Upper lobe of right lung (tissue), 1 donor: ENCODE measurements around the gene B3GNT9. TPM values are rescaled to one million over a fixed set of nuclear protein-coding genes. Genes with fewer than 3 reads are reported as not detected.

Experiments
- ATAC-seq: fragments of 200-7000 bp; cut with Tn5 transposase; one replicate; pipeline ENCODE4 v1.9.1; 2020; ENCODE audit warnings: mild to moderate bottlenecking, moderate library complexity
- DNase-seq: peaks from one replicate; pipeline ENCODE4 v3.0.0-alpha.2; 2020
- H3K27ac ChIP-seq: fragments of 200-600 bp; one replicate; pipeline ENCODE4 v1.8.0; 2022
- H3K27me3 ChIP-seq: fragments of 200-600 bp; one replicate; pipeline ENCODE4 v1.8.0; 2022; ENCODE audit warnings: mild to moderate bottlenecking
- H3K36me3 ChIP-seq: fragments of 200-600 bp; one replicate; pipeline ENCODE4 v1.8.0; 2022
- H3K4me1 ChIP-seq: fragments of 200-600 bp; one replicate; pipeline ENCODE4 v1.8.0; 2022
- H3K4me3 ChIP-seq: fragments of 200-600 bp; one replicate; pipeline ENCODE4 v1.8.0; 2022; ENCODE audit warnings: mild to moderate bottlenecking
- H3K9me3 ChIP-seq: fragments of 200-600 bp; one replicate; pipeline ENCODE4 v1.8.0; 2022
- intact Hi-C: fragments of 100-400 bp; cut with DNase I; formaldehyde crosslinking; loops from one replicate; pipeline ENCODE4 v1.11.0; 2022
- total RNA-seq: library from RNA; stranded (reverse); fragmentation: NEBNext Ultra II Directional; extraction: Animal tissue kit (Norgen Biotek cat#: 25700); gene quantifications from one replicate; pipeline ENCODE4 v1.2.1, GENCODE V29; 2021
- TF ChIP-seq, protein P1 (sequence below): fragments of 200-600 bp; IDR thresholded peaks from one replicate; pipeline ENCODE4 v1.8.0; 2022; ENCODE audit warnings: antibody characterized with exemption
- donor health status: DM: no; HTN: yes; CAD: no; lungs with severe emphysema.

The B3GNT9 gene
- total RNA-seq, 1 donor from 2014 or later, result 19.3 TPM

DNA sequence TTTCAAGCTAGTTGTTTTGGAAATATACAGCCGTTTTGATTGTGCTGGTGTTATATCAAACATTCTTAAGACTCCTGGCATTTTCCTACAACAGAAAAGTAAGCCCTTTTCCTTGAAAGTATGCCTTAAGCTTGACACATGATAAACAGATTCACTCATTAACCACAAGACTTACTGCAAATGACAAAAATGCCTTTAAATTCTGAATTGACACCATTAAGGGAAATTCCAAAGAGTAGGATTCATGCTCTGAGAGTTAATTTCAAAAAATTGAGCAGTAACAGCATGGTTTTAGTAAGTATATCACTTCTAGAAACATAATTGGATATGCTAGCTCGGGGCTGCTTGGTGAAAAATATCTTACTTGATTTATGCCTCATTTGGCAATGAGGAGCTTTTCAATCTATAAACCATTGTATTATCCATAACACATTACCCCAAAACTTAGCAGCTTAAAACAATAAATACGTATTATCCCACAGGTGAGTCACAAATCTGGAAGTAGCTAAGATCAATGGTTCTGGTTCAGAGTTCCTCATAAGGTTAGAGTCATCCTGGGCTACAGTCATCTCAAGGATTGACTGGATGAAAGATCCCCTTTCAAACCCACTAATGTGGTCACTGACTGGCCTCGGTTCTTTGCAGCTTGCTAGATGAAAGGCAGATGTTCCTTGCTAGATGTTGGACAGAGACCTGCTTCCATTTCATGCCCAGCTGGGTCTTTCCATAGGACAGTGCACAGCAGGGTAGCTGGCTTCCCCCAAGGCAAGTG is 49.3 kb downstream of the B3GNT9 start:
- DNase-seq, result no peak
- peaks cover 14% of the 10 kb centered on the region for H3K4me1 ChIP-seq
- no peaks in the 10 kb centered on the region for H3K9me3 ChIP-seq
- H3K4me3 ChIP-seq, result no peak overlapping the region
- intact Hi-C loops, result no loop called here
- peaks cover 14% of the 10 kb centered on the region for H3K36me3 ChIP-seq
- ATAC-seq, result no peak
- TF ChIP-seq, protein P1, sequence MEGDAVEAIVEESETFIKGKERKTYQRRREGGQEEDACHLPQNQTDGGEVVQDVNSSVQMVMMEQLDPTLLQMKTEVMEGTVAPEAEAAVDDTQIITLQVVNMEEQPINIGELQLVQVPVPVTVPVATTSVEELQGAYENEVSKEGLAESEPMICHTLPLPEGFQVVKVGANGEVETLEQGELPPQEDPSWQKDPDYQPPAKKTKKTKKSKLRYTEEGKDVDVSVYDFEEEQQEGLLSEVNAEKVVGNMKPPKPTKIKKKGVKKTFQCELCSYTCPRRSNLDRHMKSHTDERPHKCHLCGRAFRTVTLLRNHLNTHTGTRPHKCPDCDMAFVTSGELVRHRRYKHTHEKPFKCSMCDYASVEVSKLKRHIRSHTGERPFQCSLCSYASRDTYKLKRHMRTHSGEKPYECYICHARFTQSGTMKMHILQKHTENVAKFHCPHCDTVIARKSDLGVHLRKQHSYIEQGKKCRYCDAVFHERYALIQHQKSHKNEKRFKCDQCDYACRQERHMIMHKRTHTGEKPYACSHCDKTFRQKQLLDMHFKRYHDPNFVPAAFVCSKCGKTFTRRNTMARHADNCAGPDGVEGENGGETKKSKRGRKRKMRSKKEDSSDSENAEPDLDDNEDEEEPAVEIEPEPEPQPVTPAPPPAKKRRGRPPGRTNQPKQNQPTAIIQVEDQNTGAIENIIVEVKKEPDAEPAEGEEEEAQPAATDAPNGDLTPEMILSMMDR, result no peak
- H3K27ac ChIP-seq, result no peak overlapping the region
- no peaks in the 10 kb centered on the region for H3K27me3 ChIP-seq

DNA sequence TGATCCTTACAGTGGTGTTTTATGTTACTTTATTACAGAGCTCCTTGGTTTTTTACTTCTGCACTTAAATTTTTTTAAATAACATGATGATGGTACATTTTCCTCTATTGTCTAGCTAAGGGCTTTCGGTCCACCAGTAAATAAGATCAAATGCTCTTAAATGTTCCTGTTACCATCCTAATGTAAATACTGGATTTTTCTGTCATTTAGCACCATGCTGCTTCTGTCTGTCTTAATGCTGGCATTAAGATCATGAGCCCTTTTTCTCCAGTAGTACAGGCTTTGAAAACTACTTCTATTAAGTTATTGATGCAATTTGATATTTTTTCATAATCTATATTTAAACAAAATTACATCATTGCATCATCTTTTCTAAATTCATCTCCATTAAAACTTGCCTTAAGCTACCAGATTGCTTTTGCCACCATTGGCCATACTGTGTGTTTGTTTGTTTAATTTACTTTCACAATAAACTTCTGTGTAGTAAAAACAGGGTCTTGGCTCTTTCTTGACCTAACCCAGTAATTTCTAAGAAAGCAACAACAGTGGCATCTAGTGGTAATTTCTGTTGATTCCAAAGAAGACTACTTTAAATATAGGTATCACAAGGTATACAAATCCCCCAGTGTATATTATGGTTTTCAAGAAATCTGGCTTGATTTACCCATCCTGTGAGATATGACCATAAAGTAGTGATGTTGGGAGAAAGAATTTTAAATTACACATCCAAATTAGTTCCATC is 50.1 kb downstream of the B3GNT9 start:
- ATAC-seq (no peak), DNase-seq (no peak)
- Histone ChIP-seq H3K27ac (no peak overlapping the region), H3K36me3 (peaks cover 14% of the 10 kb centered on the region), H3K4me3 (no peak overlapping the region), H3K9me3 (no peaks in the 10 kb centered on the region), H3K4me1 (peaks cover 13% of the 10 kb centered on the region), H3K27me3 (no peaks in the 10 kb centered on the region)
- TF ChIP-seq, protein P1, result peak; percentile 14
- intact Hi-C loops, result no loop called here

DNA sequence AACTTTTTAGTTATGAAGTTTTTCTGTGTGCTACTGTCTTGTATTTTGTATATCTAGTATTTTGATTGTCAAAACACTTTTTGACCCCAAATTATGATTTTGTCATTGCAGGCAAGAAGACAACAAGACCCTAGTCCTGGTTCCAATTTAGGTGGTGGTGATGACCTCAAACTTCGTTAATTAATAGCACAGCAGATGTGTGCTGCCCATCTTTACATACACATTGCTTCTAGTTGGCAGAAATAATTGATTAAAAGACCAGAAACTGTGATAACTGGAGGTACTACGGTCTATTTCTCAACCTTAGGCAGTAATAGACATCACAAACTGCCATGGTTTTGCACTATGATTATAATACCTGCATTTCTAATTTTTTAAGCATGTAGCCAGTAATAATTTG is 52.2 kb downstream of the B3GNT9 start:
- TF ChIP-seq, protein P1, result no peak
- H3K27ac ChIP-seq, result no peak overlapping the region
- intact Hi-C loops, result no loop called here

More for the DNA sequence above, 52.2 kb downstream of the B3GNT9 start:
- Histone ChIP-seq H3K9me3 (no peaks in the 10 kb centered on the region), H3K4me3 (no peak overlapping the region), H3K27me3 (no peaks in the 10 kb centered on the region), H3K4me1 (no peaks in the 10 kb centered on the region), H3K36me3 (peaks cover 16% of the 10 kb centered on the region)
- no peak for DNase-seq
- ATAC-seq, result no peak

Other genes with a start within 250 kb of the B3GNT9 start
- not detected for gene CDH16, start 232.1 kb downstream of the B3GNT9 start, total RNA-seq
- 11.1 TPM for gene RRAD, start 225.5 kb downstream of the B3GNT9 start, total RNA-seq
- gene CIAO2B, start 216.6 kb downstream of the B3GNT9 start, total RNA-seq, result 69.4 TPM
- gene CES2, start 215.5 kb downstream of the B3GNT9 start, total RNA-seq, result 35.8 TPM
- gene CES3, start 189.7 kb downstream of the B3GNT9 start, total RNA-seq, result 3.4 TPM
- gene CES4A, start 162.4 kb downstream of the B3GNT9 start, total RNA-seq, result 13.3 TPM
- 63.0 TPM for gene CBFB, start 121.8 kb downstream of the B3GNT9 start, total RNA-seq
- 16.4 TPM for gene PHAF1, start 41.1 kb downstream of the B3GNT9 start, total RNA-seq
- gene TRADD, start 8.9 kb upstream of the B3GNT9 start, total RNA-seq, result 24.1 TPM
- gene FBXL8, start 9.0 kb upstream of the B3GNT9 start, total RNA-seq, result 34.1 TPM
- gene HSF4, start 13.7 kb upstream of the B3GNT9 start, total RNA-seq, result 87.8 TPM
- gene NOL3, start 19.5 kb upstream of the B3GNT9 start, total RNA-seq, result 59.7 TPM
- 28.4 TPM for gene MATCAP1, start 33.0 kb upstream of the B3GNT9 start, total RNA-seq
- 17.1 TPM for gene EXOC3L1, start 39.1 kb upstream of the B3GNT9 start, total RNA-seq
- gene E2F4, start 41.2 kb upstream of the B3GNT9 start, total RNA-seq, result 68.2 TPM
- gene ELMO3, start 48.1 kb upstream of the B3GNT9 start, total RNA-seq, result 17.5 TPM
- 39.3 TPM for gene TMEM208, start 76.1 kb upstream of the B3GNT9 start, total RNA-seq
- 94.9 TPM for gene FHOD1, start 96.5 kb upstream of the B3GNT9 start, total RNA-seq
- 2.4 TPM for gene SLC9A5, start 98.0 kb upstream of the B3GNT9 start, total RNA-seq
- gene PLEKHG4, start 128.5 kb upstream of the B3GNT9 start, total RNA-seq, result 16.2 TPM
- gene KCTD19, start 175.7 kb upstream of the B3GNT9 start, total RNA-seq, result 1.4 TPM
- gene LRRC36, start 175.8 kb upstream of the B3GNT9 start, total RNA-seq, result 27.4 TPM
- gene TPPP3, start 242.5 kb upstream of the B3GNT9 start, total RNA-seq, result 29.7 TPM